ENCODE data around the gene EDRF1. TPM values are rescaled to one million over a fixed set of nuclear protein-coding genes. Genes with fewer than 3 reads are reported as not detected.
"Not testable (repeated sequence)": the region's sequence is repeated elsewhere in the genome, so short reads cannot be mapped to it uniquely, and the experiment has no call there.

The EDRF1 gene
- total RNA-seq, 2 experiments from 2014 or later: 29.6 to 30.8 TPM

GRCh38 chr10:125692601-125693523 is 26.6 kb upstream of the EDRF1 start:
- Mint-ChIP-seq H3K27me3 (peaks cover 4% of the 10 kb centered on the region), H3K27ac (no peak overlapping the region), H3K4me3 (no peak overlapping the region), H3K4me1 (no peaks in the 10 kb centered on the region), H3K36me3 (ENCODE audit: low read depth) (no peaks in the 10 kb centered on the region), H3K9me3 (ENCODE audit: low read depth) (no peaks in the 10 kb centered on the region)
- POLR2A ChIA-PET: no interaction called here
- intact Hi-C loops (cut with DNase I, micrococcal nuclease): no loop called here
- CTCF ChIA-PET: no interaction called here
- ATAC-seq: no peak
- DNase-seq: no peak

GRCh38 chr10:125693524-125693847 is 26.0 kb upstream of the EDRF1 start:
- H3K36me3 Mint-ChIP-seq (ENCODE audit: low read depth): no peaks in the 10 kb centered on the region
- H3K4me3 Mint-ChIP-seq: no peak overlapping the region
- CTCF ChIA-PET: no interaction called here

GRCh38 chr10:125694883-125695282 is 24.6 kb upstream of the EDRF1 start:
- Mint-ChIP-seq H3K27me3 (no peaks in the 10 kb centered on the region), H3K4me1 (no peaks in the 10 kb centered on the region), H3K9me3 (ENCODE audit: low read depth) (no peaks in the 10 kb centered on the region), H3K4me3 (no peak overlapping the region), H3K36me3 (ENCODE audit: low read depth) (no peaks in the 10 kb centered on the region), H3K27ac (no peak overlapping the region)
- DNase-seq (no peak), ATAC-seq (no peak)
- intact Hi-C loops (cut with DNase I, micrococcal nuclease): no loop called here
- ChIA-PET POLR2A (no interaction called here), CTCF (interaction anchor here (0.8 kb wide), 1 partner anchor 12 kb away, joined by 3 read pairs; no protein-coding TSS in a partner anchor)

More at GRCh38 chr10:125693524-125693847, 26.0 kb upstream of the EDRF1 start:
- POLR2A ChIA-PET: no interaction called here
- ATAC-seq (no peak), DNase-seq (no peak)
- H3K9me3 Mint-ChIP-seq (ENCODE audit: low read depth): no peaks in the 10 kb centered on the region
- intact Hi-C loops (cut with DNase I, micrococcal nuclease): no loop called here
- peaks cover 4% of the 10 kb centered on the region for H3K27me3 Mint-ChIP-seq
- no peak overlapping the region for H3K27ac Mint-ChIP-seq
- H3K4me1 Mint-ChIP-seq: no peaks in the 10 kb centered on the region

GRCh38 chr10:125696884-125697283 is 22.6 kb upstream of the EDRF1 start:
- ATAC-seq; H3K36me3 Mint-ChIP-seq (ENCODE audit: low read depth); intact Hi-C loops (cut with DNase I, micrococcal nuclease): not testable (repeated sequence)

GRCh38 chr10:125698481-125698998 is 21.0 kb upstream of the EDRF1 start:
- no peaks in the 10 kb centered on the region for H3K4me1 Mint-ChIP-seq
- CTCF ChIA-PET: no interaction called here
- intact Hi-C loops (cut with DNase I, micrococcal nuclease): no loop called here
- H3K27ac Mint-ChIP-seq: no peak overlapping the region
- H3K9me3 Mint-ChIP-seq (ENCODE audit: low read depth): no peaks in the 10 kb centered on the region
- POLR2A ChIA-PET: no interaction called here
- DNase-seq (no peak), ATAC-seq (no peak)
- no peaks in the 10 kb centered on the region for H3K36me3 Mint-ChIP-seq (ENCODE audit: low read depth)
- H3K4me3 Mint-ChIP-seq: no peak overlapping the region
- H3K27me3 Mint-ChIP-seq: no peaks in the 10 kb centered on the region

More at GRCh38 chr10:125696884-125697283, 22.6 kb upstream of the EDRF1 start:
- H3K4me3 Mint-ChIP-seq; H3K9me3 Mint-ChIP-seq (ENCODE audit: low read depth); H3K4me1 Mint-ChIP-seq; DNase-seq; POLR2A ChIA-PET; H3K27ac Mint-ChIP-seq; H3K27me3 Mint-ChIP-seq; CTCF ChIA-PET: not testable (repeated sequence)

GRCh38 chr10:125699562-125700143 is 19.9 kb upstream of the EDRF1 start:
- Mint-ChIP-seq H3K27me3 (no peaks in the 10 kb centered on the region), H3K36me3 (ENCODE audit: low read depth) (no peaks in the 10 kb centered on the region), H3K9me3 (ENCODE audit: low read depth) (no peaks in the 10 kb centered on the region), H3K4me1 (no peaks in the 10 kb centered on the region), H3K4me3 (no peak overlapping the region), H3K27ac (no peak overlapping the region)
- DNase-seq: no peak
- POLR2A ChIA-PET: no interaction called here
- CTCF ChIA-PET: no interaction called here
- ATAC-seq: no peak
- intact Hi-C loops (cut with DNase I, micrococcal nuclease): no loop called here

GRCh38 chr10:125700355-125700911 is 19.1 kb upstream of the EDRF1 start:
- Mint-ChIP-seq H3K9me3 (ENCODE audit: low read depth) (no peaks in the 10 kb centered on the region), H3K27me3 (no peaks in the 10 kb centered on the region), H3K36me3 (ENCODE audit: low read depth) (no peaks in the 10 kb centered on the region), H3K4me3 (no peak overlapping the region), H3K27ac (no peak overlapping the region), H3K4me1 (no peaks in the 10 kb centered on the region)
- intact Hi-C loops (cut with DNase I, micrococcal nuclease): no loop called here
- ChIA-PET POLR2A (no interaction called here), CTCF (interaction anchor here (0.6 to 0.8 kb wide), 2 partner anchors 133 to 418 kb away, joined by 3 to 4 read pairs; no protein-coding TSS in a partner anchor)
- DNase-seq: no peak
- no peak for ATAC-seq

- Mint-ChIP-seq H3K27me3 (no peaks in the 10 kb centered on the region), H3K4me1 (no peaks in the 10 kb centered on the region), H3K4me3 (no peak overlapping the region), H3K27ac (no peak overlapping the region), H3K36me3 (ENCODE audit: low read depth) (peaks cover 2% of the 10 kb centered on the region), H3K9me3 (ENCODE audit: low read depth) (peaks cover 13% of the 10 kb centered on the region)
- ATAC-seq (no peak), DNase-seq (no peak)
- CTCF ChIA-PET: interaction anchor here (0.7 to 0.9 kb wide), 2 partner anchors 13 to 16 kb away, joined by 3 read pairs; no protein-coding TSS in a partner anchor
- POLR2A ChIA-PET: no interaction called here
- intact Hi-C loops (cut with DNase I, micrococcal nuclease): no loop called here
Measured at GRCh38 chr10:125707541-125708468, 11.7 kb upstream of the EDRF1 start.

- Mint-ChIP-seq H3K4me1 (no peaks in the 10 kb centered on the region), H3K4me3 (no peak overlapping the region), H3K27me3 (no peaks in the 10 kb centered on the region), H3K27ac (no peak overlapping the region), H3K9me3 (ENCODE audit: low read depth) (peaks cover 19% of the 10 kb centered on the region), H3K36me3 (ENCODE audit: low read depth) (peaks cover 2% of the 10 kb centered on the region)
- ATAC-seq (no peak), DNase-seq (no peak)
- POLR2A ChIA-PET: no interaction called here
- intact Hi-C loops (cut with DNase I, micrococcal nuclease): no loop called here
- CTCF ChIA-PET: no interaction called here
Measured at GRCh38 chr10:125708971-125709503, 10.5 kb upstream of the EDRF1 start.

- DNase-seq (no peak), ATAC-seq (no peak)
- CTCF ChIA-PET: no interaction called here
- Mint-ChIP-seq H3K4me1 (no peaks in the 10 kb centered on the region), H3K27ac (no peak overlapping the region), H3K27me3 (no peaks in the 10 kb centered on the region), H3K36me3 (ENCODE audit: low read depth) (peaks cover 2% of the 10 kb centered on the region), H3K4me3 (no peak overlapping the region), H3K9me3 (ENCODE audit: low read depth) (peaks cover 21% of the 10 kb centered on the region)
- intact Hi-C loops (cut with DNase I, micrococcal nuclease): no loop called here
- POLR2A ChIA-PET: no interaction called here
Measured at GRCh38 chr10:125709553-125710474, 9.7 kb upstream of the EDRF1 start.

All from activated CD4-positive, alpha-beta T cell treated with anti-CD3 and anti-CD28 coated beads for 36 hours (primary cell).